Measurements from ENCODE around the gene MLPH. TPM values are rescaled to one million over a fixed set of nuclear protein-coding genes. Genes with fewer than 3 reads are reported as not detected.

Gene MLPH
- total and polyA plus RNA-seq, 2 of the 13 experiments (the other 11 are each of a cell fraction or from before 2014, with no cell fraction given) = 0.12 TPM; not detected in 1

GRCh38 chr2:237603718-237604362, 116.8 kb downstream of the MLPH start (continued):
- TF ChIP-seq HIC2 (CRISPR knock-in tag; IDR thresholded peaks at IDR 0.05; ENCODE audit: low read depth) = no peak
- TF ChIP-seq ZFP36L1 (CRISPR knock-in tag; IDR thresholded peaks at IDR 0.05) = no peak
- TF ChIP-seq ZNF225 (CRISPR knock-in tag; IDR thresholded peaks at IDR 0.05) = peak; percentile 46; the same call in 1 of the 2 replicates
- TF ChIP-seq ZSCAN21 (CRISPR knock-in tag; IDR thresholded peaks at IDR 0.05; ENCODE audit: borderline replicate concordance) = no peak
- TF ChIP-seq BHLHE40 (IDR thresholded peaks at IDR 0.05; ENCODE audit: low read length) = no peak
- no peak for TF ChIP-seq ZNF674 (CRISPR knock-in tag; IDR thresholded peaks at IDR 0.05; ENCODE audit: low read depth)
- no peak for TF ChIP-seq ZNF317 (CRISPR knock-in tag; IDR thresholded peaks at IDR 0.05)
- TF ChIP-seq GZF1 (CRISPR knock-in tag; IDR thresholded peaks at IDR 0.05) = no peak
- TF ChIP-seq SNAI1 (CRISPR knock-in tag; IDR thresholded peaks at IDR 0.05; ENCODE audit: borderline replicate concordance) = no peak
- TF ChIP-seq TOPORS (CRISPR knock-in tag; IDR thresholded peaks at IDR 0.05) = no peak
- no peak for TF ChIP-seq SMARCE1 (IDR thresholded peaks at IDR 0.05; ENCODE audit: borderline replicate concordance)
- TF ChIP-seq ZFAT (CRISPR knock-in tag; conservative IDR thresholded peaks at IDR 0.05) = no peak
- TF ChIP-seq ZNF564 (CRISPR knock-in tag; IDR thresholded peaks at IDR 0.05) = no peak
- TF ChIP-seq ZNF501 (CRISPR knock-in tag; IDR thresholded peaks at IDR 0.05) = no peak
- TF ChIP-seq KLF15 (CRISPR knock-in tag; IDR thresholded peaks at IDR 0.05; ENCODE audit: borderline replicate concordance) = no peak
- no peak for TF ChIP-seq RBM22 (optimal IDR thresholded peaks at IDR 0.05; ENCODE audit: low read length)
- TF ChIP-seq TEAD3 (CRISPR knock-in tag; optimal IDR thresholded peaks at IDR 0.05; ENCODE audit: borderline replicate concordance) = peak; percentile 70
- 0 out of 2 replicates have a peak, but pooled peaks have one; percentile 4 for TF ChIP-seq TFAP4 (IDR thresholded peaks at IDR 0.05; ENCODE audit: borderline replicate concordance, low read depth)
- no peak for TF ChIP-seq FUBP1 (CRISPR knock-in tag; IDR thresholded peaks at IDR 0.05; ENCODE audit: borderline replicate concordance)
- no peak for TF ChIP-seq ZNF17 (CRISPR knock-in tag; IDR thresholded peaks at IDR 0.05)
- TF ChIP-seq ZEB1 (IDR thresholded peaks at IDR 0.05; ENCODE audit: insufficient replicate concordance, low read depth) = no peak
- TF ChIP-seq RFXAP (CRISPR knock-in tag; IDR thresholded peaks at IDR 0.05; ENCODE audit: borderline replicate concordance) = no peak
- no peak for TF ChIP-seq SMARCC2 (IDR thresholded peaks at IDR 0.05)
- no peak for TF ChIP-seq HOXA3 (CRISPR knock-in tag; IDR thresholded peaks at IDR 0.05)
- no peak for TF ChIP-seq ATF4 (CRISPR knock-in tag; IDR thresholded peaks at IDR 0.05)
- no peak for TF ChIP-seq EZH2 (conservative IDR thresholded peaks at IDR 0.05; ENCODE audit: low read depth, low read length)
- no peak for TF ChIP-seq ZSCAN20 (CRISPR knock-in tag; IDR thresholded peaks at IDR 0.05; ENCODE audit: borderline replicate concordance)
